Stimulated activated CD4-positive, alpha-beta T cell treated with anti-CD3 and anti-CD28 coated beads, TNF-alpha, amount 100 ng/mL, for 1 hour (primary cell): ENCODE measurements around the gene DPH3.

Source experiments
- DNase-seq, 3 donors: peaks; one replicate each; pipeline ENCODE4 v3.0.0-alpha.2; 2020; ENCODE audit warnings: low read depth in 3 of 3, low spot score in 1 of 3

The DPH3 gene

DNA sequence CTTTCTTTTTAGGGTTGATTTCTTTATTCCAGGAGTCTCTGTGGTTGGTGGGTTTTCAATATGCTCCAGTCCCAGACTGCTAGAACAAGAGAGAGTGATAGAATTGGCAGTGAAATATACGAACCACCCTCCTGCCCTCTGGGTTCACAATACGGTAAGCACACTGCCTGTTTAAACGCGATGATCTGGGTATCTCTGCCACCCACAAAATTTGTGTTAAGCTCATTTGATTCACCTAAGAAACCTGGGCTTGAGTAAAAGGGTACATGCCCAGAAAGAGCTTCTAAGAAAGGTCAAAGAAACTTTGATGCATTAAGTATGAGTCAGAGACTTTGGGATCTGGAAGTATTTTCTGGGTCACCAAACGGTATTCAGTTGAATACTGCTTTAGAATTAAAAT is 30.1 kb upstream of the DPH3 start:
- DNase-seq = no peak

GRCh38 chr3:16290827-16291196 is 26.1 kb upstream of the DPH3 start:
- no peak for DNase-seq

GRCh38 chr3:16290007-16290826 is 25.5 kb upstream of the DPH3 start:
- DNase-seq = no peak

DNA sequence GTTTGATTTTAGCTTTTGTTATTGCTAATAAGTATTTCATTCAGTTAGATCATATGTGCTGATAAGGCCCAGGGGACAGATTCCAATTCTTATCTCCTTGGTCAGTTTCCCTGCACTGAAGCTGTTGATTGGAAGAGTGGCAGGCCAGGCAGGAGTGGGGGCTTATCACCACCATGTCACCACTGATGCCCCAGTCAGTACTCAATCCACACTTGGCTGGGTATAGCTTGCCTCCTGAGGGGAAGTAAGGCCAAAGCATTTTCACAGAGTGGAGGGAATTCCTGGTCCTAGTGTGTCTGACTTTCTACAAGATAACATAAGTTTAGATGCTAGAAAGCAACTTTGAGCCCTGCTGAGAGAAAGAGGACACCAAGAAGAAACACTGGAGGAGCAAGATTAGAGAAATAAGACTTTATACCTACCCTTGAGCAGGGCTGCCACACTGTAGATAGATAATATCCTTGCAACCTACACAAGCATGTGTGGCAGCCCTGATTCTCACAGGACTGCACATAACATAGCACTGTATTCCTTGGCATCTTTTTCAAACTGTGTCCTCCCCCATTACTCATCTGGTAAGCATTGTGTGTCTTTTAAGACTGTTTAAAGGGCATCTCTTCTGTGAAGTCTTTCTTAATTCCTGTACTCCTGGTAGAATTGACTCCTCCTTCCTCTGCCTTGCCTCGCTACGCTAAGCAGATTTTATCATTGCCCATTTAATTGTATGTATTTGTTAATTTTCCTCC is 24.6 kb upstream of the DPH3 start:
- DNase-seq = no peak

- no peak for DNase-seq
Measured at GRCh38 chr3:16288664-16289063, 23.9 kb upstream of the DPH3 start.

DNA sequence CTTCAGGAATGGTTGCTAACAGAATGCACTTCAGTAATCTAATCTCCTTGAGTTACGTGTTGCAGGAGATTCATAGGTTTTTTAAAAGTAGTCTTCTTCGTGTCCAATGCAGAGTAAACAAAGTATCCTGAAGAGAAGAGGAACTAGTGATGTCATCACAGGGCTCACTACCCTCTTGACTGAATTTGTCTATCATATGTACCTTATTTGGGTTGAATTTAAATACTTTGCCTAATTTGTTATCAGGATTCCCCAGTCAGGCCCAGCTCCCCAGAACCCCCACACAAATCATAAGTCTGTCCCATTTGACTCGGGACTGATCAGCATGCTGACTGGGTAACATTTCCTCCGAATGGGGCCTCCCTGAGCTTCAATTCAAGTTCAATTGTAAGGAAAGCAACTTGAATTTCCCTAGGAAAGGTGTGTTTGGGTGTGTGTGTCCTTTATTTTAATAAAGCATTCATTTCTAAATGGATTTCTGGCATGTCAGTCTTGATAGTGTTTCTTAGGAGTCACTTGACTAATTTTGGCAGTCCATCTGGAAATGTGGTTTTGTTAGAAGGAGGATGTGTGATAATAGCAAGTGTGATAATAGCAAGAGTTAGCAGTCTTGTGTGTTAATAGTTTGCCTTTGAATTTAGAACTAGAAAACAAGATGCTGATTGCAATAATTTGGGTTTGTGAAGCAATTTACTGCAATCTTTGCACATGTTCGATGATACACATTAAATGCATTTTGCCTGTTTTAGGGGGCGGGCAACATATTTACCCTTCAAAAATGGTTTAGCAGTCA is 22.2 kb upstream of the DPH3 start:
- DNase-seq = no peak

GRCh38 chr3:16286161-16286560 is 21.4 kb upstream of the DPH3 start:
- peak; percentile 25 to 56 (median 35) for DNase-seq

- no peak for DNase-seq
Measured at GRCh38 chr3:16284633-16285032, 19.9 kb upstream of the DPH3 start.

GRCh38 chr3:16280671-16281070 is 15.9 kb upstream of the DPH3 start:
- DNase-seq = no peak

- no peak for DNase-seq
Measured at GRCh38 chr3:16279010-16279801, 14.5 kb upstream of the DPH3 start.

DNA sequence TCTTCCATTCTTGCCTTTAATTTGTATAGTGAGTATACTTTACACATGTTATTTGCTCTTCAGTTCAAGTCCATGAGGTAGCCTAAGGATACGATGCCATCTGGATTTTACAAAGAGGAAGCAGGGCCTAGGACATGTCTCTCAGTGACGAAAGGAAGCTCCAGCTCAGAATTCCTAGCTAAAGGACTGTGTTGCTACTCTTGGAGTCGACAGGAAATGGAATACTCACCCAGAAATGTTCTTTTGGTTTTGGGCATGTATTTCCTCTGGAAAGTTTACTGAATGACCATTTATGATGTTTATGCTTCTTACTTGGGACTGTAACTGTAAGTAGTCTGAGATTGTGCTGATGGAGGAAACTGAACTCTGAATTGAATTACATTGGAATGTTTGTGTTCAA is 12.7 kb upstream of the DPH3 start:
- no peak for DNase-seq

DNA sequence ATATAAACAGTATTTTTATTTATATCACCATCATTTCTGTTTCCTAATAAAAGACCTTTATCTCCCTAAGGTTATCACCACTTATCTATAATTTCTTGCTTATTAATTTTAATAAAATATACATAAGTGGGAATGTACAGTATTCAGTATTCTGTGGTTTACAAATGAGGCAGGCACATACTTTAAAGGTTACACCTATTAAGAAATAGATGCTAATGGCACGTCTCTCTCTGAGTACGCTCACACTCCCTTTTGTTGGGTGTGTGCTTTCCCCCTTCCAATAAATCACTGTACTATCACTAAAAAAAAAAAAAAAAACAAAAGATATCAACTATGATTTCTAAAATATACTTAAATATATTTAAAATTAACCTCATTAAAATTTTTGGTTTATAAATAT is 9.1 kb upstream of the DPH3 start:
- no peak for DNase-seq

GRCh38 chr3:16272588-16272987 is 7.8 kb upstream of the DPH3 start:
- DNase-seq = no peak

- no peak for DNase-seq
Measured at GRCh38 chr3:16270855-16271254, 6.1 kb upstream of the DPH3 start.

DNA sequence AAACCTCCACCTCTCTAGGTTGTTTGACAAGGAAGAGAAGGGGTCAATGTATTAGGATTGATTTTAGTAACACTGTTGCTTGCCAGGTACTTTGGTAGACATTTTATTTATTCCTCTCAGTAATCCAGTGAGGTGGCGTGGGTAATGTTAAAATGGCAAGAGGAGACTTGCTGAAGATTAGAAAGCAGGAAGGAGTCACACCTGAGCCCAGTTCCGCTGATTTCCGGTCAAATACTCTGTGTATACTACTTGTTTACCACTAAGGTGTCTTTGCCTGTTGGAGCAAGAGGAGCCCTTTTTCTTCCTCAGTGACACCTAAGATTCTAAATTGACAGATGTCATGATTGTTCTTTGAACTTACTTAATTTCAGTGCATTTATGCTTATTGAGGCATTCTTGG is 2.0 kb upstream of the DPH3 start:
- DNase-seq = no peak

GRCh38 chr3:16265455-16265786 is 678 bp upstream of the DPH3 start:
- no peak for DNase-seq

GRCh38 chr3:16264174-16264707 is 502 bp downstream of the DPH3 start:
- no peak for DNase-seq

- no peak for DNase-seq
Measured at GRCh38 chr3:16262174-16262573, 2.6 kb downstream of the DPH3 start.

DNA sequence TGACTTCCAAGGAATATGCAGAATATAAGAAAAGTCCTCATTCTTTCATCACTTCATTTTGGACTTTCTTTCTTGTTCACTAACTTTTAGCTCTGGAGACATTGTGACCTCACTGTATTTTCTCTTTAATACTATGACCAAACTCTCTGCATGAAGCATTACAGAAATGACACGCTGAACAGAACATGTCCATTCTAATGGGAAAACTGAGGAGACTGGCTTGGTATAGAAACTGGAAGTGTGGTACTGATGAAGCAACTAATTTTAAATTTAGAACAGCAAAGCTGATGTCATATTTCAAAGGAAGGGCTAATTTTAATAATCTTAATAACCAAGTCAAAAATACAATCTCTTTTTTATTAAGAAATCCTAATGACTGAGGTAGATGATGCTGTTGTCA is 4.7 kb downstream of the DPH3 start:
- no peak for DNase-seq

DNA sequence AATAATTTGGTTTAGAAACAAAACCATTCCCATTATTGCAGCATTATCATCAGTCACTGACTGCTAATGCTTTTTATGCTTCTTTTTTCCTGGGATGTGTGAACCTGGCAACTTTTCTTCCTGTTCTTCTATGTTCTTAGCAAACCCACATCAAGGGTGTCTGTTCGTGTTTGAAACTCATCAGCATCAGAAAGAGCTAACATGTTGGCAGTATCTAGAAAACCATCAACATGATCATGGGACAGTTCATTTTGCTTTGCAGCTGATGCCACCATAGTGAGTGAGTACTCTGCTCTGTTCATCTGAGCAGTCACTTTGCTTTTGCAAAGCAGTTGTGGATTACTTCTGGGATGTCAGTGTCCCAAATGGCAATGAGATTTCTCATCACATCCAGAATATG is 5.9 kb downstream of the DPH3 start:
- no peak for DNase-seq

DNA sequence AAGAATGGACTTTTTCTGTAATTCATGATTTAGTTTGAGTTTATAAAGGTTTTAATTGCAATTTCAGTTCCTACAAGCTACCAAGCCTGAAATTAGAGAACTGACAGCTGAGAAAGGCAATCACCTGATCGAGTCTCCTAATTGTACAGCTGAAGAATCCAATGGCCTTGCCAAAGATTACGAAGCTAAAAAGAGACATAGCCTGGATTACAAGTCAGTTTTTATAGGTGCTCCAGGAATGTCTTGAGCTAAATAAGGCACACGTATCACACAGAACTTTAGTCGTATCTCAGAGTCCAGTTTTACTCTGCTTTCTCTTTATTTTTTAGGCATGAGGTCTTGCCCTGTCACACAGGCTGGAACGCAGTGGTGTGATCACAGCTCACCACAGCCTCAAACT is 6.6 kb downstream of the DPH3 start:
- no peak for DNase-seq
